Activated gamma-delta T cell treated with Interleukin-2 at 50 U/mL for 16 hours (primary cell): Measurements from ENCODE around the gene CTSW.

Source experiments
- DNase-seq: peaks from one replicate; pipeline ENCODE4 v3.0.0-alpha.2; 2020

The CTSW gene

GRCh38 chr11:65906602-65907001 is 27.0 kb downstream of the CTSW start:
- no peak for DNase-seq

GRCh38 chr11:65907878-65908277 is 28.2 kb downstream of the CTSW start:
- no peak for DNase-seq

DNA sequence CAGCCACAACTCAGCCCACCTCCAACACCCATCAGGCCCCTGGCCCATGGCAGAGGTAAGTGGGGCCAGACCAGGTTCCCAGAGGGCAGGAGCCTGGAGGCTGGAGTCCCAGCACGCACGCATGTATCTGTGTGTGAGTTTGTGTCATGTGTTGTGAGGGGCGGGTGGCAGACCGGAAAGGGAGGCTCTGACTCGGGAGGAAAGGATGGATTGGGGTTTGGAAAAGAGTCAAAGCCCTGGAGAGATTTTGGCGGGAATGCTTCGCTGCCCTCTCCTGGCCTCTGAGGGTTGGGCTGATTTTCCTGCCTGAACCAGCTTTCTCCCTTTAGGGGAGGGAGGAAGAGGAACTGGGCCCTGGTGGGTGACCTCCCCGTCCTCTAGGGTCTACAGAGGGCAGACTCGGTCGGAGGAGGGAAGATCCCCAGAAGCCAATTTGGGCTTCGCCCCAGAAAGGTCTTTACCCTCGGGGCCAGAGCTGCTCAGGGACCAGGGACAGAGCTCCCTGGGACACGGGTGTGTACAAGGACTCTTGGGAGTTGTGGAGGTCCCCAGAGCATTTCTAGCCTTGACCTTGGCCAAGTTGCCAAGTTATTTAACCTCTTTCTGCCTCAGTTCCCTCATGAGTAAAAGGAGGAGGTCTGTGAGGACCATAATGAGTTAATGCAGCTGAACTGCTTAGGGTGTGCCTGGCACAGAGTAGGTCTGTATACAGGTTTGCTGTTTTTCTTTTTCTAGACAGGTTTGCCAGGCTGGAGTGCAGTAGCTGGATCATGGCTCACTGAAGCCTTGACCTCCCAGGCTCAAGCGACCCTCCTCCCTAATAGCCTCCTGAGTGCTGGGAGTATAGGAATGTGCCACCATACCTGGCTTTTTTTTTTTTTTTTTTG is 32.3 kb downstream of the CTSW start:
- no peak for DNase-seq

GRCh38 chr11:65912845-65913244 is 33.2 kb downstream of the CTSW start:
- DNase-seq, result no peak

DNA sequence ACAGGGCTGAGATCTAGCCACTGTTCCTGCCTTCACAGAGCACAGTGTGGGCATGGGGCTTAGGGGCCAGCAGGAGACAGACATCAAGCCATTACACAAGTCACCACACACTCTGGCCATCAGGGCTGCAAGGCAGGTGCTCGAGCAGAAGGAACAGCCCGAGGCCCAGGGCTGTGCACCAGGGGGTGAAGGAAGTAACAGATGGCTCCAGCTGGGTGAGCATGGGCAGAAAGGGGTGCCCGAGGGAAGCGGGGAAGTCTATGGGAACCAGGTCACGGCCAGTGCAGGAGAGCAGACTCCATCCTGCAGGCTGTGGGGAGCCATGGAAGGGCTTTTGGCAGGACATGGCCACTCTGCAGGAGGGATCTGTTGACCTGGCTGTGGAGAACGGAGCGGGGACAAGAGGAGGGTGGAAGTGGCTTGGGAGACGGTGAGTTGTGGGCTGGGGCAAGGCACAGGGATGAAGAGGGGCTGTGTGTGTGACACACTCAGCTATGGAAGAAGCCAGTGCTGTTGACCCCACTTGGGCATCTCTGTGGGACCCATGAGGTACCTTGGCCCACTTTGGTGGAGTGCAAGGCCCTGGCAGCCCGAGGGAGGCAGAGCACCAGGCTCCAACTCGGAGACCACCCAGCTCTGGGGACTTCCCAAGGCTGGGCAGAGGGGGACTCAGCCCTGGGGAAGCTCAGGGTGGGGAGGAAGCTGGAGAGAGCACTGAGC is 35.6 kb downstream of the CTSW start:
- no peak for DNase-seq

DNA sequence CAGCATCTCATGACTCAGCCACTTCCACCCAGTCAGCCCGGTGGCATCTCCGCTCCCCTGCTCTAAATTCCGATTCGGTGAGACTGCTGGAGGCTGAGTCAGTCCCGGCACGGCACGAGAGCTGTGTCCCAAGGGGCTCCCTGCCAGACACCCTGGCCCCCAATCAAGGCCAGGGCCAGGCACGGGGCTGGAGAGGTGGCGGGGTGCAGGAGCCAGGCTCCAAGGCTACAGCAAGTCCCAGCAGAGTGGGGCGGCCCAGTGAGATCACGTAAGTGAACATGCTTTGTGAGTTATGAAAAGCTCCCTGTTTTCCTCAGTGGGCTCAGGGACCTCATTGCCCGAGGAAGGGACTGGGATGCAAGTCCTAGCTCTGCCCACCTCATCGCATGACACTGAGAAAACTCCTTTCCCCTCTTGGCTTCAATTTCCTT is 36.2 kb downstream of the CTSW start:
- no peak for DNase-seq

DNA sequence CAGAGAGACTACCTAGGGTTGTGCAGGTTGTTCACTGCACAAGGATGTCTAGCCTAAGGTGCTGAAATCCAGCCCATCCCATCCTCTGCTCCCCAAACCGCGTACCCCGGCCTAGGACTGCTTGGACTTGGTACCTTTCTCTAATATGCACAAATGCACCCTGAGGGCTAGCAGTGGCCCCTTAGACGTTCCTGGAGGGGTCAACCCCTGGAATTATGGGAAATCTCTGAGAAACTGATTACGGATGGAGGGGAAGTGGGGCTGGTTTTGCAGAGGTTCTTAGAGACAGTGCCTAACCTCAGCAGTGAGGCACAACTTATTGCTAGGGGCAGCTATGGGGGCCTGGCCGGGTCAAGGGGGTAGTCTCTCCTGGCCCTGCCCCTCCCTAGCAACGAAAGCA is 36.8 kb downstream of the CTSW start:
- no peak for DNase-seq

GRCh38 chr11:65917077-65917433 is 37.4 kb downstream of the CTSW start:
- no peak for DNase-seq

GRCh38 chr11:65917434-65918210 is 38.0 kb downstream of the CTSW start:
- DNase-seq, result no peak

DNA sequence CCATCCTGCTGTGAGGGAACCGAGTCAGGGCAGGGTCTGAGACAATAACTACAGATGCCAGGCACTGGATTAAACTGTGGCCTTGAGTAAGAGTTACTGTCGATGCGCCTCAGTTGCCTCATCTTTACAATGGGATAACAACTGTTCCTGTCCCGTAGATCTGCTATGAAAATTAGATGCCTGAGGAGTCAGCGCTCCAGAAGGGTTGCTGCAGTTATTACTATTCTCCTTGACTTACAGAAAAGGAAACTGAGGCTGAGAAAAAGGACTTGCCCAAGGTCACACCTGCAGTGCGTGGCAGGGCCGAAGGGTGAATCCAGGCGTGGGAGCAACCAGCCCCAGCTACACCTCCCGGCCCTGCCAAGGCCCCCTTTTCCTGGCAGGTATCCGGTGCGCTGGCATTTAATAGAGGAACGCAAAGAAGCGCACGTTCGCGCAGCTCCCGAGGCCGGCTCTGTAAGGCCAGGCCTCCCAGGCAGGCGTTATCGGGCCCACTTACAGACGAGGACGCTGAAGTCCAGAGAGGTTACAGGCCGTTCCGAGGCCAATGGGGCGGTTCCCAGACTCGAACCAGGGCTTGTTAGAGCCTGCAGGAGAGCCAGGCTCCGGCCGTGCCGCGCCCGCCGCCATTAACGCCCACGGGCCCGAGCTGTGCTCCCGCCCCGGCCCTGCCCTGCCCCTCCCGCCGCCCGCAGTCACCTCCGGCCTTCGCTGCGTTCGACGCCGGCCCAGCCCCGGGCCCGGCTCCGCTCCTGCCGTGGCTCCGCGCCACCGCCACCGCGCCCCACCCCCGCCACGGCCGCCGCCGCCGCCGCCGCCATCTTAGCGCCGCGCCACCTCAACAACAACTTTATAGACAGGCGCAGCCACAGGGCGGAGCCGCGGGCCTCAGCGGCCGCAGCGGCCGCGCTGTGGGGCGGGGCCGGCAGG is 38.8 kb downstream of the CTSW start, which contains the start of gene C11orf68:
Gene C11orf68 (minus strand): TSS at position 852 of the 930 bp plus-strand sequence. CDS start 31 bp downstream, at position 821.
- DNase-seq, result no peak

- peak; percentile 99 for DNase-seq
These were observed 39.5 kb downstream of the CTSW start, which contains the start of gene DRAP1 for GRCh38 chr11:65919141-65919572. Gene DRAP1 (plus strand): TSS chr11:65919426. CDS start chr11:65919502, 76 bp downstream.

DNA sequence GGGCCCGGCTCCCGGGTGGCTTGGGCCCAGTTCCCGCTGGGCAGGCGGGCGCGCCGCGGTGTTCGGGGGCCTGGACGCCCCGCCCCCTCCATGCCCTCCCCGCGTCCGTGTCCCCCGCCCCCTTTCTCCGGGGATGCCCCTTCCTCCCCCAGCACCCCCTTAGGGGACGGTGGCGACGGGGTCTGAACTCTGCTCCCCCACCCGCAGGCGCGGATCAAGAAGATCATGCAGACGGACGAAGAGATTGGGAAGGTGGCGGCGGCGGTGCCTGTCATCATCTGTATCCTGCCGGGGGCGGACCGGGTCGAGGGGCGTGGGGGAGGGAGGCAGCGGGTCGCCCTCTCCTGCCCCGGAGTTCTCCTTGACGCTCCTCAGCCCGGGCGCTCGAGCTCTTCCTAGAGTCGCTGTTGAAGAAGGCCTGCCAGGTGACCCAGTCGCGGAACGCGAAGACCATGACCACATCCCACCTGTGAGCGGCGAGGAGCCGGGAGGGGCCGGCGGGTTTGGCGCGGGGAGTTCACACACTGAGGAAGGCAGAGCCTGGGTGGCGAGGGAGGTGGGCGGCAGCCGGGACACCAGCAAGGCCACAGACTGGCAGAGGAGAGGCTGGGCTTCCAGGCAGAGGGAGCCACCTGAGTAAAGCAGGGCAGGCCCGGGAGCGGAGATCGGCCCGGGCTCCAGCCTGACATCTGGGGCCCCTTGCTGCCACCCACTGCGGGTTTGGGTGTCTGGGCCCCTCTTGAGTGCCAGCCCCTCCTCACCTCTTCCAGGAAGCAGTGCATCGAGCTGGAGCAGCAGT is 40.1 kb downstream of the CTSW start:
- peak; percentile 56 for DNase-seq

DNA sequence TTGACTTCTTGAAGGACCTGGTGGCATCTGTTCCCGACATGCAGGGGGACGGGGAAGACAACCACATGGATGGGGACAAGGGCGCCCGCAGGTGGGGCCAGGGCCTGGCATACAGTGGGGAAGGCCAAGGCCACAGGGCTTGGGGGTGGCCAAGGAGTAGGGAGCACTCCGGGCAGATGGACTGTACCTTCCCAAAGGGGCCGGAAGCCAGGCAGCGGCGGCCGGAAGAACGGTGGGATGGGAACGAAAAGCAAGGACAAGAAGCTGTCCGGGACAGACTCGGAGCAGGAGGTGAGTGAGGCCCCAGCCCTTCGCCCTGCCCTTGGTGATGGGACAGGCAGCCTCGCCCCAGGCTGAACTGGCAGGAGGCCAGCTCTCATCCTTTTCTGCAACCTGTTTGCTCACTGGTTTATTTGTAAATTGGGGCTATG is 40.8 kb downstream of the CTSW start:
- no peak for DNase-seq

- no peak for DNase-seq
These were observed 41.5 kb downstream of the CTSW start for GRCh38 chr11:65921033-65921555.

GRCh38 chr11:65921876-65922275 is 42.2 kb downstream of the CTSW start:
- no peak for DNase-seq

DNA sequence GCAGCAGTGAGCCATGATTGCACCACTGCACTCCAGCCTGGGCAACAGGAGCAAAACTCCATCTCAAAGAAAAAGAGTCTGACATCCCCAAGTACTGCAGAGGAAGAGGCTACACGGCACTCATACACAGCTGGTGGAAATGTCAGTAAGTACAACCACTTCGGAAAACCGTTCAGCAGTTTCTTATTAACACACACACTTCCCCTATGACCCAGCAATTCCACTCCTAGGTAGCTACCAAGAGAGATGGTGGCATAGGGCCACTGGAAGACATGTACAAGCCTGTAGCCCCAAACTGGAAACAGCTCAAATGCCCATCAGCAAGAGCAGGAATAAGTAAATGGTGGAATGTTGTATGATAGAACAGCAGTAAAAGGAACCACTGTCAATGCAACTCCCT is 42.9 kb downstream of the CTSW start:
- no peak for DNase-seq

GRCh38 chr11:65925397-65925796 is 45.8 kb downstream of the CTSW start:
- DNase-seq, result no peak

- DNase-seq, result peak; percentile 77
These were observed 48.3 kb downstream of the CTSW start for GRCh38 chr11:65927904-65928397.

GRCh38 chr11:65928667-65929066 is 49.0 kb downstream of the CTSW start:
- DNase-seq, result no peak

- no peak for DNase-seq
These were observed 52.3 kb downstream of the CTSW start for GRCh38 chr11:65931773-65932557.
